PC-3 (cell line): ENCODE results near the gene NDUFB10.

ENCODE experiments used
- CTCF ChIP-seq: fragments of 300-600 bp; sonication (generic); conservative IDR thresholded peaks from 2 replicates; pipeline ENCODE4 v1.5.1; 2017; ENCODE audit warnings: antibody characterized with exemption, low read depth, mild to moderate bottlenecking, low read length
- EZH2 ChIP-seq: fragments of 300-600 bp; sonication (generic); IDR thresholded peaks from one replicate; pipeline ENCODE4 v1.6.1; 2017; ENCODE audit warnings: antibody characterized with exemption, mild to moderate bottlenecking, low read length; ENCODE audit not compliant: unreplicated experiment

- no peak for TF ChIP-seq CTCF
- TF ChIP-seq EZH2: no peak
Measured at GRCh38 chr16:1949507-1949906, 9.8 kb upstream of the NDUFB10 start.
